ENCODE data around the gene UTF1. TPM values are rescaled to one million over a fixed set of nuclear protein-coding genes. Genes with fewer than 3 reads are reported as not detected.

The UTF1 gene
- total RNA-seq, 2 donors from 2014 or later = 9.2 TPM; not detected in 1

DNA sequence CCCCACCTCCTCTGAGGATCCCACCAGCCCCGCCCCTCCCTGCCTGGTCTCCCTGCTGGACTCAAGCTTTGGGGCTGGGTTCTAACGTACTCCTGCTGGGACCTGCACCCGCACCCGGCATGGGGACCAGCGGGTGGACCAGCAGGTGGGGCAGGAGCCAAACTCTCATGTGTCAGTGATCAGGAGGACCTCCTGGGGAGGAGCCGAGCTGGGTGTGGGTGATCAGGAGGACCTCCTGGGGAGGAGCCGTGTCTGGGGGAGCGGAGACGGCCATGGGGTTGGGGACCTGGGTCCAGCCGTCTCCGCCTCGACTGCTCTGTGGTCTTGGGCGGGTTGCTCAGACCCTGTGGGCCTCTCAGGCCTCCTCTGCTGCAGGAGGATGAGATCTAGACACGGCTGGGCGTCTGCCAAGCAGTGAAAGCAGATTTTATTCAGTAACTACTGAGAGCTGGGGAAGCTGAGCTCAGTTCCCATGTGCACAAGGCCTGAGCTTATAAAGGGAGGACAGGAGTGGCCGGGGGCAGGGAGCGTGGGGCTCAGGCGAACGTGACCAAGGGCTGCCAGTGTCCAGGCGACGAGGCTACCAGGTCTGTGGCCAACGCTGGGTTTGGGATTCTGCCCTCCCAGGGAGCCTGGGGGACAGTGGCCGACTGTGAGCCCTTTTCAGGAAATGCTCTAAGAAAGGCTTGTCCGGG lies 33.6 kb upstream of the UTF1 start:
- DNase-seq (ENCODE audit: low spot score) = no peak
- WGBS = 81% methylated on average over 21 of the region's 24 CpGs
- no peaks in the 10 kb centered on the region for H3K9me3 ChIP-seq
- H3K4me3 ChIP-seq = no peak overlapping the region
- peaks cover 4% of the 10 kb centered on the region for H3K27me3 ChIP-seq (replicated peaks; ENCODE audit: insufficient read depth)
- intact Hi-C loops (cut with DNase I) = no loop called here
- H3K4me1 ChIP-seq (replicated peaks) = no peaks in the 10 kb centered on the region
- no peak overlapping the region for H3K27ac ChIP-seq
- no peak for TF ChIP-seq POLR2A (IDR thresholded peaks at IDR 0.05)
- H3K36me3 ChIP-seq = no peaks in the 10 kb centered on the region

DNA sequence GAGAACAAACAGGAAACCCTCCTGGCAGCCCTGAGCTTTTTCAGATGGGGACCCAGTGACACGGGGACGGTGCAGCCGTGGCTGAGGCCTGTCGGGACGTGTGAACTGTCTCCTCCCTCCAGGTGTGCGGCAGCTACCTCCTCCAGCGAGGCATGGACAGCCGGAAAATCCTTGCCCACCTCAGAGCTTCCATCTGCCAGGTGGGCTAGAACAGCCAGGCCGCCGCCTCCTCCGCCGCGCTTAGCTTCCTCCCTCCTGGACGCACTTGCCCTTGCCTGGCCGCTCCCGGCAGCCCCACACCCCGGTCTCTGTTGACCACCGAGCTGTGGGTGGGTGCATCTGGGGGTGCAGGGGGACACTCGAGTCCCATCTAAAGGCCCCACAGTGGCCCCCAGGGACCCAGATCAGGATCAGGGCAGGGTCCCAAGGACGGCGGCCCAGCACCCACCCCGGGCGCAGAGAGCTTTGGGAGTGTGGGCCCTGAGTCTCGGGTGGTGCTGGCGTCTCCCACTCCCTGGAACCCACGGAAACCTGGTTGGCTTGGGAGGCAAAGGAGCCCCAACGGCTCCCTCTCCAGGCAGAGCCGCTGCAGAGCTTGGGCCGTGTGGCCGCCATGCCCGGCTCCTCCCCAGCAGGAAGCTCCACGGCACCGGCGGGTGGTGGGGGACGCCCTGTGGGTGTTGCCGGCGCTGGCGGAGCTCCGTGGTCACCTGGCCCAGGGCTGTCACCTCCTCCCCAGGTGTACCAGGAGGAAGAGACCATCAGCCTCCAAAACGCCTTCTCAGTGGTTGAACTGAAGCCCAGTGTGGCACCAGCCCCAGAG lies 32.9 kb upstream of the UTF1 start:
- Histone ChIP-seq H3K27ac (no peak overlapping the region), H3K4me3 (no peak overlapping the region), H3K36me3 (no peaks in the 10 kb centered on the region), H3K9me3 (no peaks in the 10 kb centered on the region), H3K4me1 (replicated peaks) (no peaks in the 10 kb centered on the region), H3K27me3 (replicated peaks; ENCODE audit: insufficient read depth) (peaks cover 4% of the 10 kb centered on the region)
- WGBS = 80% methylated on average over 39 of the region's 40 CpGs
- intact Hi-C loops (cut with DNase I) = no loop called here
- no peak for TF ChIP-seq POLR2A (IDR thresholded peaks at IDR 0.05)
- TF ChIP-seq POLR2AphosphoS5 (IDR thresholded peaks at IDR 0.05) = no peak
- TF ChIP-seq, protein P1, sequence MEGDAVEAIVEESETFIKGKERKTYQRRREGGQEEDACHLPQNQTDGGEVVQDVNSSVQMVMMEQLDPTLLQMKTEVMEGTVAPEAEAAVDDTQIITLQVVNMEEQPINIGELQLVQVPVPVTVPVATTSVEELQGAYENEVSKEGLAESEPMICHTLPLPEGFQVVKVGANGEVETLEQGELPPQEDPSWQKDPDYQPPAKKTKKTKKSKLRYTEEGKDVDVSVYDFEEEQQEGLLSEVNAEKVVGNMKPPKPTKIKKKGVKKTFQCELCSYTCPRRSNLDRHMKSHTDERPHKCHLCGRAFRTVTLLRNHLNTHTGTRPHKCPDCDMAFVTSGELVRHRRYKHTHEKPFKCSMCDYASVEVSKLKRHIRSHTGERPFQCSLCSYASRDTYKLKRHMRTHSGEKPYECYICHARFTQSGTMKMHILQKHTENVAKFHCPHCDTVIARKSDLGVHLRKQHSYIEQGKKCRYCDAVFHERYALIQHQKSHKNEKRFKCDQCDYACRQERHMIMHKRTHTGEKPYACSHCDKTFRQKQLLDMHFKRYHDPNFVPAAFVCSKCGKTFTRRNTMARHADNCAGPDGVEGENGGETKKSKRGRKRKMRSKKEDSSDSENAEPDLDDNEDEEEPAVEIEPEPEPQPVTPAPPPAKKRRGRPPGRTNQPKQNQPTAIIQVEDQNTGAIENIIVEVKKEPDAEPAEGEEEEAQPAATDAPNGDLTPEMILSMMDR (IDR thresholded peaks at IDR 0.05) = no peak
- no peak for DNase-seq (ENCODE audit: low spot score)

DNA sequence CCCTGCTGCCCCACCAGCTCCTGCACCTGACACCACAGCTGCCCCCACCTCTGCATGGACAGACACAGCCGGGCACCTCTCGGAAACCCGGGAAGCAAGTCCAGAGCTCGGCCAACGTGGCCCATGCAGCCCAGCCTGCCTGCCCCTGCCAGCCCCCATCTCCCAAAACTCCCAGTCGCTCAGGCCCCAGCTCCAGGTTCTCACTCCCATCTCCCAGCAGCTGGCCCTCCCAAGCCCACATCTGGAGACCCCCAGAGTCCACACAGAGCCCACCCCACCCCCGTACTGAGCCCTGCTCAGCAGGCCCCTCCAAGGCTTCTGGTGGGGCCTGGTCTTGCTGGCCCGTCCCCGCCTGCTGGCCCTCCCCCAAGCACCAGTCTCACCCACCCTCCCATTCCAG lies 32.2 kb upstream of the UTF1 start:
- 96% methylated on average over 9 of the region's 9 CpGs for WGBS
- Histone ChIP-seq H3K36me3 (no peaks in the 10 kb centered on the region), H3K27me3 (replicated peaks; ENCODE audit: insufficient read depth) (peaks cover 4% of the 10 kb centered on the region), H3K4me3 (no peak overlapping the region), H3K4me1 (replicated peaks) (no peaks in the 10 kb centered on the region), H3K27ac (no peak overlapping the region), H3K9me3 (no peaks in the 10 kb centered on the region)
- DNase-seq (ENCODE audit: low spot score) = no peak
- TF ChIP-seq POLR2AphosphoS5 (IDR thresholded peaks at IDR 0.05) (no peak), POLR2A (IDR thresholded peaks at IDR 0.05) (no peak)
- TF ChIP-seq, protein P1 (IDR thresholded peaks at IDR 0.05) = no peak
- intact Hi-C loops (cut with DNase I) = no loop called here

DNA sequence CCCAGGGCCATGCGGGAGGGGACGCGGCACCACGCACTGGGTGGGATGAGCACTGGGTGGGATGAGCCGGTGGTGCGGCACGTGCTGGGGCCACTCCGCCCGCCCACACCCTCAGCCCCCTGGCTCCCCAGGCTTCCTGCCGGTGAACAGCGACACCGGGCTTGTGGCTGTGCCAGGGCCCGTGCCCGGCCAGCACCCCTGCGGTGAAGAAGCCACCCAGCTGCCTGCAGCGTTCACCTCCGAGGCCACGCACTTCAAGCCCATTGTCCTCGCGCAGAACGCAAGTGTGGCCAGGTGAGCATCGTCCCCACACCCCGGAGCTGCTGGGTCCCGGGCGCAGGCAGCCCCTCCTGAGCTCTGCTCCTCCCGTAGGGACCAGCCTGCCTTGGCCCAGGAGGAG lies 31.8 kb upstream of the UTF1 start:
- TF ChIP-seq POLR2A (IDR thresholded peaks at IDR 0.05) (no peak), POLR2AphosphoS5 (IDR thresholded peaks at IDR 0.05) (no peak)
- TF ChIP-seq, protein P1 (IDR thresholded peaks at IDR 0.05) = no peak
- Histone ChIP-seq H3K9me3 (no peaks in the 10 kb centered on the region), H3K27me3 (replicated peaks; ENCODE audit: insufficient read depth) (peaks cover 4% of the 10 kb centered on the region), H3K4me3 (no peak overlapping the region), H3K4me1 (replicated peaks) (no peaks in the 10 kb centered on the region), H3K36me3 (no peaks in the 10 kb centered on the region), H3K27ac (no peak overlapping the region)
- WGBS = 95% methylated on average over 15 of the region's 26 CpGs
- no peak for DNase-seq (ENCODE audit: low spot score)
- intact Hi-C loops (cut with DNase I) = no loop called here

DNA sequence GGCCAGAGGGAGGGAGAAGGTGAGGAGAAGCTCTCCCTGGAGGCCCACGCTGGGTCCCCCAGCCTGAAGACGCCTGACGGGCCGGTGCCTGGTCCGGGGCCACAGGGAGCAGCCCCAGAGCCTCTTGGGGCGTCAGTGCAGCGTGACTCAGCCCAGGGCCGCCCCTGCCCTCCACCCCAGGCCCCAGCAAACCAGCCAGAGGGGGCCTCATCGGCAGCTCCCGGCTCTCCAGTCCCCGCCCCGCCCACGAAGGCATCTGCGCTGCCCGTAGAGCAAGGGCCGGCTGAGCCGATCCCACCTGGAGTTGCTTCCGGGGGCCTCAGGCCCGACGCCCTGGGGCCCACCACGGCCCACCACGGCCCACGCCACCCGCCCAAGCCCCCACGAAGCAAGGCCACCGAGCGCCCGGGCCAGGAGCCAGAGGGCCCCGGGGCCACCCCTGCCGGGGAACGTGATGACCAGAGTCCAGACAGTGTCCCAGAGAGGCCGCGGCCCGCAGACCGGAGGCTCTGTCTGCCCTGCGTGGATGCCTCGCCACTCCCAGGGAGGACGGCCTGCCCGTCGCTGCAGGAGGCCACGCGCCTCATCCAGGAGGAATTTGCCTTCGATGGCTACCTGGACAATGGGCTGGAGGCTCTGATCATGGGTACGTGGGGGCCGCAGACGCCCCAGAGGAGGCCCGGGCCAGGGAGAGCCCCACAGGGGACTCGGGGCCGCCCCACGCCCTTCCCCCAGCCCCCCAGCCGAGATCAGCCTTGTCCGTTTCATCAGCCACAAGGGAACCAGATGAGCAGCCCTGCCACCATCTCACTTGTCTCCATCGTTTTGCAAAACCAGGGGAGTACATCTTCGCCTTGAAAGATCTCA lies 31.2 kb upstream of the UTF1 start:
- H3K4me1 ChIP-seq (replicated peaks) = no peaks in the 10 kb centered on the region
- H3K4me3 ChIP-seq = no peak overlapping the region
- no peaks in the 10 kb centered on the region for H3K36me3 ChIP-seq
- DNase-seq (ENCODE audit: low spot score) = no peak
- TF ChIP-seq POLR2A (IDR thresholded peaks at IDR 0.05) (no peak), POLR2AphosphoS5 (IDR thresholded peaks at IDR 0.05) (no peak)
- TF ChIP-seq, protein P1 (IDR thresholded peaks at IDR 0.05) = no peak
- no peak overlapping the region for H3K27ac ChIP-seq
- peaks cover 4% of the 10 kb centered on the region for H3K27me3 ChIP-seq (replicated peaks; ENCODE audit: insufficient read depth)
- WGBS = 89% methylated on average over 42 of the region's 54 CpGs
- intact Hi-C loops (cut with DNase I) = no loop called here
- no peaks in the 10 kb centered on the region for H3K9me3 ChIP-seq

Data from prostate gland (tissue), 2 donors.